Measurements from ENCODE around the gene RAB7B. TPM values are rescaled to one million over a fixed set of nuclear protein-coding genes. Genes with fewer than 3 reads are reported as not detected.
A peak's percentile ranks its signal among the peaks of the same experiment; 100 is the strongest.

RAB7B gene
- total and polyA plus RNA-seq, 9 of the 15 experiments (the other 6 are each of a cell fraction or from before 2014, with no cell fraction given): 0.03 to 0.29 (median 0.07) TPM; not detected in 4

DNA sequence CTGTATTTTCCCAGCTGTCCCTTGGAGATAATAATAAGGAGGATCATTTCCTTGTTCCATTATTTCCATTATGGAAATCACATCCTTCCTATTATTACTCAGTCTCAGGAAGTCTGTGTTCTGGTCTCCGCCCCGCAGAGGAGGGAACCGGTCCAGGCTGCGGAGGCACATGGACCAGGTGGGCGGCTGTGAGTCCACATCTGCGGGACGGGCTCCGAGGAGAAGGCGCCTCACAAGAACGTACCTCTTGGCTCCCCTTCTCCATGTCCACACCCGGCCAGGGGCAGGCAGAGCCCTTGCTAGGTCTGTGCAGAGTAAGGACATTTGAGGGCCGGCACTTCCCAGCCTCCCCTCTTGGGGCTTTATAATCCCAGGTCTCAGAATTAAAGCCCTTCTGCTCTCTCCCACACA, 14.6 kb downstream of the RAB7B start:
- H3K27me3 ChIP-seq (ENCODE audit: control insufficient read depth in 2 of 2, insufficient read depth in 2 of 2, low read length in 2 of 2): peaks cover 11 to 55% of the 10 kb centered on the region in 2 experiments
- H2AFZ ChIP-seq (ENCODE audit: low read depth, low read length): no peak overlapping the region
- ChIA-PET POLR2A (no interaction called here), CTCF (ENCODE audit: low intra/inter-chr PET ratio) (interaction anchor here (0.7 kb wide), 1 partner anchor 331 kb away, joined by 3 read pairs; no protein-coding TSS in a partner anchor)
- no peak for DNase-seq (ENCODE audit: extremely low read depth in 1 of 4, low spot score in 3 of 4)
- no peaks in the 10 kb centered on the region for H3K9me1 ChIP-seq (ENCODE audit: control insufficient read depth, insufficient read depth, low read length)
- no peak overlapping the region for H3K4me2 ChIP-seq (ENCODE audit: insufficient read depth, low read length)
- H3K9me3 ChIP-seq (replicated peaks; ENCODE audit: control insufficient read depth, insufficient read depth, low read depth, low read length): no peaks in the 10 kb centered on the region
- H4K20me1 ChIP-seq (replicated peaks; ENCODE audit: control insufficient read depth, insufficient read depth, low read length): 0 out of 2 replicates have a peak, but pooled peaks cover 11% of the 10 kb centered on the region
- no peak overlapping the region for H3K4me3 ChIP-seq
- H3K36me3 ChIP-seq (ENCODE audit: control insufficient read depth, insufficient read depth, low read length): no peaks in the 10 kb centered on the region
- ATAC-seq: peak; percentile 37
- no peaks in the 10 kb centered on the region; a peak in 1 of 5 replicates for H3K4me1 ChIP-seq (replicated peaks in 1 of 2; ENCODE audit: control insufficient read depth in 2 of 2, insufficient read depth in 2 of 2, low read length in 2 of 2)
- intact Hi-C loops (cut with micrococcal nuclease) (no loop called here), in situ Hi-C loops (cut with MboI) (no loop called here)
- H3K27ac ChIP-seq (ENCODE audit: extremely low read depth, low read depth, low read length): no peak overlapping the region
- no peaks in the 10 kb centered on the region for H3K79me2 ChIP-seq (ENCODE audit: control insufficient read depth, insufficient read depth, low read length)
- no peak for FAIRE-seq
- no TSS peak for BruUV-seq (replicated peaks)
- no peak for TF ChIP-seq MAFF (IDR thresholded peaks at IDR 0.05; ENCODE audit: low read length)
- TF ChIP-seq POLR2A (conservative IDR thresholded peaks at IDR 0.05): no peak
- TF ChIP-seq ZFPM2 (CRISPR knock-in tag; IDR thresholded peaks at IDR 0.05): no peak
- TF ChIP-seq ZNF239 (CRISPR knock-in tag; IDR thresholded peaks at IDR 0.05): no peak
- TF ChIP-seq TEAD1 (CRISPR knock-in tag; IDR thresholded peaks at IDR 0.05): no peak
- TF ChIP-seq THAP12 (CRISPR knock-in tag; IDR thresholded peaks at IDR 0.05): no peak
- H3K9ac ChIP-seq (ENCODE audit: insufficient read depth in 1 of 2, low read depth in 2 of 2, low read length in 2 of 2): no peak overlapping the region; a peak in 1 of 4 replicates
- 16% methylated on average over 12 of the region's 12 CpGs for WGBS (ENCODE audit: insufficient coverage, low coverage, missing lambda C conversion rate)
